GM23338 (cell line): ENCODE data around the gene CREBL2. TPM values are rescaled to one million over a fixed set of nuclear protein-coding genes. Genes with fewer than 3 reads are reported as not detected.

Experiments
- ATAC-seq: fragments of 200-7000 bp; cut with Tn5 transposase; 3 replicates; pipeline ENCODE4 v1.9.1; 2020
- DNase-seq: peaks from one replicate; pipeline ENCODE4 v3.0.0-alpha.2; 2015; ENCODE audit warnings: low spot score
- H2AFZ ChIP-seq: fragments of 200-600 bp; sonication (generic); 2 replicates; pipeline ENCODE4 v1.8.0; 2016; ENCODE audit warnings: antibody characterized with exemption, mild to moderate bottlenecking, moderate library complexity
- H3F3A ChIP-seq: fragments of 200-600 bp; sonication (generic); replicated peaks from 2 replicates; pipeline ENCODE4 v1.8.0; 2017; ENCODE audit warnings: antibody characterized with exemption, mixed run types, low read depth
- H3K27ac ChIP-seq: fragments of 200-600 bp; sonication (generic); 2 replicates; pipeline ENCODE4 v1.6.1; 2016; ENCODE audit warnings: low read depth
- H3K27me3 ChIP-seq: fragments of 200-600 bp; sonication (generic); 2 replicates; pipeline ENCODE4 v1.8.0; 2016; ENCODE audit warnings: mild to moderate bottlenecking, mixed run types, moderate library complexity; ENCODE audit not compliant: insufficient read depth
- H3K36me3 ChIP-seq: fragments of 200-600 bp; sonication (generic); 2 replicates; pipeline ENCODE4 v1.8.0; 2016; ENCODE audit warnings: mild to moderate bottlenecking; ENCODE audit not compliant: insufficient read depth
- H3K4me1 ChIP-seq: fragments of 200-600 bp; sonication (generic); 2 replicates; pipeline ENCODE4 v1.8.0; 2016; ENCODE audit warnings: mild to moderate bottlenecking, moderate library complexity; ENCODE audit not compliant: insufficient read depth
- H3K4me2 ChIP-seq: fragments of 200-600 bp; sonication (generic); 2 replicates; pipeline ENCODE4 v1.7.1; 2017; ENCODE audit warnings: mixed run types
- H3K4me3 ChIP-seq: fragments of 200-600 bp; sonication (generic); 2 replicates; pipeline ENCODE4 v1.6.1; 2016; ENCODE audit warnings: mixed run types
- H3K79me2 ChIP-seq: fragments of 200-600 bp; sonication (generic); replicated peaks from 2 replicates; pipeline ENCODE4 v1.8.0; 2017; ENCODE audit warnings: mild to moderate bottlenecking; ENCODE audit not compliant: insufficient read depth
- H3K9me2 ChIP-seq: fragments of 200-600 bp; sonication (generic); 2 replicates; pipeline ENCODE4 v1.8.0; 2017; ENCODE audit not compliant: insufficient read depth
- H4K20me1 ChIP-seq: fragments of 200-600 bp; sonication (generic); replicated peaks from 2 replicates; pipeline ENCODE4 v1.8.0; 2017; ENCODE audit warnings: mild to moderate bottlenecking; ENCODE audit not compliant: insufficient read depth
- H3K27ac Mint-ChIP-seq: 2 replicates; pipeline ENCODE4 v1.8.0; 2020; ENCODE audit warnings: inconsistent platforms, mild to moderate bottlenecking, moderate library complexity, mixed read lengths
- H3K27me3 Mint-ChIP-seq: 3 replicates; pipeline ENCODE4 v1.8.0; 2022; ENCODE audit warnings: low read depth, mild to moderate bottlenecking, moderate library complexity, mixed read lengths, inconsistent platforms; ENCODE audit not compliant: insufficient read depth, poor library complexity
- H3K36me3 Mint-ChIP-seq: 3 replicates; pipeline ENCODE4 v1.8.0; 2021; ENCODE audit warnings: low read depth, mild to moderate bottlenecking, inconsistent platforms, moderate library complexity, mixed read lengths
- H3K4me1 Mint-ChIP-seq: 3 replicates; pipeline ENCODE4 v1.8.0; 2020; ENCODE audit warnings: mild to moderate bottlenecking, inconsistent platforms, mixed read lengths
- H3K4me3 Mint-ChIP-seq: 3 replicates; pipeline ENCODE4 v1.8.0; 2021; ENCODE audit warnings: moderate library complexity, mild to moderate bottlenecking, inconsistent platforms, mixed read lengths
- H3K9me3 Mint-ChIP-seq: 3 replicates; pipeline ENCODE4 v1.8.0; 2020; ENCODE audit warnings: moderate library complexity, mild to moderate bottlenecking, inconsistent platforms, mixed read lengths
- CREB1 ChIP-seq: fragments of 250-450 bp; sonication (Bioruptor Pico); IDR thresholded peaks from 2 replicates; pipeline ENCODE4 v1.5.0; 2020; ENCODE audit warnings: low read depth, mild to moderate bottlenecking, moderate library complexity
- NANOG ChIP-seq: IDR thresholded peaks from 2 replicates; pipeline ENCODE4 v1.6.1; 2016; ENCODE audit warnings: antibody characterized with exemption, borderline replicate concordance
- POLR2AphosphoS5 ChIP-seq: IDR thresholded peaks from 2 replicates; pipeline ENCODE4 v1.6.1; 2016; ENCODE audit warnings: antibody characterized with exemption, low read depth
- polyA plus RNA-seq: library from polyadenylated mRNA; unstranded; fragments of >200 nt; fragmentation: Nextera tagmentation; extraction: Ambion mirVana; gene quantifications from 2 replicates; pipeline ENCODE4 v1.2.1, GENCODE V29; 2016
- total RNA-seq: library from RNA; depleted of rRNA; stranded (reverse); fragments of >200 nt; shearing (Covaris generic); gene quantifications from 2 replicates; pipeline ENCODE4 v1.2.3, GENCODE V29; 2014
- TF ChIP-seq, protein P1 (sequence below), 2 experiments: fragments of 200-600 bp in 1 of 2; sonication (generic) in 1 of 2; conservative IDR thresholded peaks; 2 replicates each; pipeline versions ENCODE4 v1.5.1 to v1.6.1; 2016 to 2017; ENCODE audit warnings: antibody characterized with exemption in 2 of 2, low read depth in 2 of 2, mild to moderate bottlenecking in 2 of 2, moderate library complexity in 1 of 2
- TF ChIP-seq, protein P2 (sequence below): fragments of 250-450 bp; sonication (Bioruptor Pico); IDR thresholded peaks from 2 replicates; pipeline ENCODE4 v1.5.0; 2020; ENCODE audit warnings: mild to moderate bottlenecking, moderate library complexity
- TF ChIP-seq, protein P3 (sequence below): IDR thresholded peaks from one replicate; pipeline ENCODE4 v1.6.1; 2018; ENCODE audit warnings: antibody characterized with exemption; ENCODE audit not compliant: unreplicated experiment

CREBL2 gene
- total and polyA plus RNA-seq, 2 experiments from 2014 or later: 9.0 to 21.6 TPM

DNA sequence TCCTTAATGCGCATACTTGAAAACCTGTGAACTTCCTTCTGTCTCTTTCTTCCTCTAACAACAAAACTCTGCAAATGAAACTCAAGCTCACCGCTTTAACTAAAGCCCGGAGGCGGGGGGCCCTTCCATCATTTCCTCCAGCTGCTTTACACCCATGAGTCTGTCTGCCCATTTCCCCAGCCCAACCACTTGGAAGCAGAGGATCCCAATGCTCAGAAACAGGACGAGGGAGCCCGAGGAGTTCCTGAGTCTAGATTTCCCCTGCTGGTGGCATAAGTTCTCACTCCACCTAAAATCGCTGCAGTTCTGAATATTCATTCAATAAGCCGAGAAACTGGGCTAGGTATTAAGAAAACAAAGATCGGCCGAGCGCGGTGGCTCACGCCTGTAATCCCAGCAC lies 53.5 kb downstream of the CREBL2 start:
- Mint-ChIP-seq H3K9me3 (no peaks in the 10 kb centered on the region), H3K4me1 (peaks cover 38% of the 10 kb centered on the region), H3K27ac (peak overlapping the region; percentile 83), H3K36me3 (peaks cover 21% of the 10 kb centered on the region), H3K27me3 (peaks cover 2% of the 10 kb centered on the region), H3K4me3 (peak overlapping the region; percentile 8; the same call in 2 of the 3 replicates)
- Histone ChIP-seq H3K27ac (peak overlapping the region; percentile 13), H2AFZ (no peak overlapping the region), H3F3A (0 out of 2 replicates have a peak, but pooled peaks cover 3% of the 10 kb centered on the region), H3K4me3 (no peak overlapping the region), H3K79me2 (no peaks in the 10 kb centered on the region), H3K27me3 (no peaks in the 10 kb centered on the region), H3K4me2 (peak overlapping the region; percentile 0), H3K36me3 (0 out of 2 replicates have a peak, but pooled peaks cover 4% of the 10 kb centered on the region), H4K20me1 (0 out of 2 replicates have a peak, but pooled peaks cover under 1% of the 10 kb centered on the region), H3K4me1 (peaks cover 33% of the 10 kb centered on the region), H3K9me2 (no peaks in the 10 kb centered on the region; the same call in 1 of the 2 replicates)
- ATAC-seq: peak; percentile 88
- no peak for TF ChIP-seq POLR2AphosphoS5
- TF ChIP-seq, protein P1, sequence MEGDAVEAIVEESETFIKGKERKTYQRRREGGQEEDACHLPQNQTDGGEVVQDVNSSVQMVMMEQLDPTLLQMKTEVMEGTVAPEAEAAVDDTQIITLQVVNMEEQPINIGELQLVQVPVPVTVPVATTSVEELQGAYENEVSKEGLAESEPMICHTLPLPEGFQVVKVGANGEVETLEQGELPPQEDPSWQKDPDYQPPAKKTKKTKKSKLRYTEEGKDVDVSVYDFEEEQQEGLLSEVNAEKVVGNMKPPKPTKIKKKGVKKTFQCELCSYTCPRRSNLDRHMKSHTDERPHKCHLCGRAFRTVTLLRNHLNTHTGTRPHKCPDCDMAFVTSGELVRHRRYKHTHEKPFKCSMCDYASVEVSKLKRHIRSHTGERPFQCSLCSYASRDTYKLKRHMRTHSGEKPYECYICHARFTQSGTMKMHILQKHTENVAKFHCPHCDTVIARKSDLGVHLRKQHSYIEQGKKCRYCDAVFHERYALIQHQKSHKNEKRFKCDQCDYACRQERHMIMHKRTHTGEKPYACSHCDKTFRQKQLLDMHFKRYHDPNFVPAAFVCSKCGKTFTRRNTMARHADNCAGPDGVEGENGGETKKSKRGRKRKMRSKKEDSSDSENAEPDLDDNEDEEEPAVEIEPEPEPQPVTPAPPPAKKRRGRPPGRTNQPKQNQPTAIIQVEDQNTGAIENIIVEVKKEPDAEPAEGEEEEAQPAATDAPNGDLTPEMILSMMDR (conservative IDR thresholded peaks at IDR 0.05; ENCODE audit: low read depth in 2 of 2): peak in 1 of 2 experiments; percentile 27; a peak in 2 of 4 replicates
- peak; percentile 72 for DNase-seq

DNA sequence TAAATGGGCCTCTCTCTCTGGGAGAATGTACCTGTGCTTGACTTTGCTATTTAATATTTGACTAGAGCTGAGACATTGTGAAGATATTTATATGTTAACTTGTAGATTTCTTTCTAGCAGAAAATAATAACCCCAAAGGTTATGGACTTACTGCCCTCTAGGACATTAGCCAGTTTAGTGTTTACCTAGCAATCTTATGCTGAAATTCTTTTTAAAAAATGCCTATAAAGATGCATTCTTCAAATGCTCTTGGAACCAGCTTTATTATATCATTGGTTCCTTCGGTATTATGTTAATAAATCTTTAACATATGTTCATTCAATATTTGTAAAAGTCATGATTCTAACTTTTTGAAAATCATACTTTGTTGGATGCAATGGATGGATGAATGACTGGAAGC lies 56.3 kb downstream of the CREBL2 start:
- no peaks in the 10 kb centered on the region for H3K36me3 ChIP-seq
- no peaks in the 10 kb centered on the region for H3F3A ChIP-seq
- no peak for TF ChIP-seq NANOG
- TF ChIP-seq, protein P2, sequence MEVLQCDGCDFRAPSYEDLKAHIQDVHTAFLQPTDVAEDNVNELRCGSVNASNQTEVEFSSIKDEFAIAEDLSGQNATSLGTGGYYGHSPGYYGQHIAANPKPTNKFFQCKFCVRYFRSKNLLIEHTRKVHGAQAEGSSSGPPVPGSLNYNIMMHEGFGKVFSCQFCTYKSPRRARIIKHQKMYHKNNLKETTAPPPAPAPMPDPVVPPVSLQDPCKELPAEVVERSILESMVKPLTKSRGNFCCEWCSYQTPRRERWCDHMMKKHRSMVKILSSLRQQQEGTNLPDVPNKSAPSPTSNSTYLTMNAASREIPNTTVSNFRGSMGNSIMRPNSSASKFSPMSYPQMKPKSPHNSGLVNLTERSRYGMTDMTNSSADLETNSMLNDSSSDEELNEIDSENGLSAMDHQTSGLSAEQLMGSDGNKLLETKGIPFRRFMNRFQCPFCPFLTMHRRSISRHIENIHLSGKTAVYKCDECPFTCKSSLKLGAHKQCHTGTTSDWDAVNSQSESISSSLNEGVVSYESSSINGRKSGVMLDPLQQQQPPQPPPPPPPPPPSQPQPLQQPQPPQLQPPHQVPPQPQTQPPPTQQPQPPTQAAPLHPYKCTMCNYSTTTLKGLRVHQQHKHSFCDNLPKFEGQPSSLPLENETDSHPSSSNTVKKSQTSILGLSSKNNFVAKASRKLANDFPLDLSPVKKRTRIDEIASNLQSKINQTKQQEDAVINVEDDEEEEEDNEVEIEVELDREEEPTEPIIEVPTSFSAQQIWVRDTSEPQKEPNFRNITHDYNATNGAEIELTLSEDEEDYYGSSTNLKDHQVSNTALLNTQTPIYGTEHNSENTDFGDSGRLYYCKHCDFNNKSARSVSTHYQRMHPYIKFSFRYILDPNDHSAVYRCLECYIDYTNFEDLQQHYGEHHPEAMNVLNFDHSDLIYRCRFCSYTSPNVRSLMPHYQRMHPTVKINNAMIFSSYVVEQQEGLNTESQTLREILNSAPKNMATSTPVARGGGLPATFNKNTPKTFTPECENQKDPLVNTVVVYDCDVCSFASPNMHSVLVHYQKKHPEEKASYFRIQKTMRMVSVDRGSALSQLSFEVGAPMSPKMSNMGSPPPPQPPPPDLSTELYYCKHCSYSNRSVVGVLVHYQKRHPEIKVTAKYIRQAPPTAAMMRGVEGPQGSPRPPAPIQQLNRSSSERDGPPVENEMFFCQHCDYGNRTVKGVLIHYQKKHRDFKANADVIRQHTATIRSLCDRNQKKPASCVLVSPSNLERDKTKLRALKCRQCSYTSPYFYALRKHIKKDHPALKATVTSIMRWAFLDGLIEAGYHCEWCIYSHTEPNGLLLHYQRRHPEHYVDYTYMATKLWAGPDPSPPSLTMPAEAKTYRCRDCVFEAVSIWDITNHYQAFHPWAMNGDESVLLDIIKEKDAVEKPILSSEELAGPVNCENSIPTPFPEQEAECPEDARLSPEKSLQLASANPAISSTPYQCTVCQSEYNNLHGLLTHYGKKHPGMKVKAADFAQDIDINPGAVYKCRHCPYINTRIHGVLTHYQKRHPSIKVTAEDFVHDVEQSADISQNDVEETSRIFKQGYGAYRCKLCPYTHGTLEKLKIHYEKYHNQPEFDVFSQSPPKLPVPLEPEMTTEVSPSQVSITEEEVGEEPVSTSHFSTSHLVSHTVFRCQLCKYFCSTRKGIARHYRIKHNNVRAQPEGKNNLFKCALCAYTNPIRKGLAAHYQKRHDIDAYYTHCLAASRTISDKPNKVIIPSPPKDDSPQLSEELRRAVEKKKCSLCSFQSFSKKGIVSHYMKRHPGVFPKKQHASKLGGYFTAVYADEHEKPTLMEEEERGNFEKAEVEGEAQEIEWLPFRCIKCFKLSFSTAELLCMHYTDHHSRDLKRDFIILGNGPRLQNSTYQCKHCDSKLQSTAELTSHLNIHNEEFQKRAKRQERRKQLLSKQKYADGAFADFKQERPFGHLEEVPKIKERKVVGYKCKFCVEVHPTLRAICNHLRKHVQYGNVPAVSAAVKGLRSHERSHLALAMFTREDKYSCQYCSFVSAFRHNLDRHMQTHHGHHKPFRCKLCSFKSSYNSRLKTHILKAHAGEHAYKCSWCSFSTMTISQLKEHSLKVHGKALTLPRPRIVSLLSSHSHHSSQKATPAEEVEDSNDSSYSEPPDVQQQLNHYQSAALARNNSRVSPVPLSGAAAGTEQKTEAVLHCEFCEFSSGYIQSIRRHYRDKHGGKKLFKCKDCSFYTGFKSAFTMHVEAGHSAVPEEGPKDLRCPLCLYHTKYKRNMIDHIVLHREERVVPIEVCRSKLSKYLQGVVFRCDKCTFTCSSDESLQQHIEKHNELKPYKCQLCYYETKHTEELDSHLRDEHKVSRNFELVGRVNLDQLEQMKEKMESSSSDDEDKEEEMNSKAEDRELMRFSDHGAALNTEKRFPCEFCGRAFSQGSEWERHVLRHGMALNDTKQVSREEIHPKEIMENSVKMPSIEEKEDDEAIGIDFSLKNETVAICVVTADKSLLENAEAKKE: no peak
- TF ChIP-seq, protein P3, sequence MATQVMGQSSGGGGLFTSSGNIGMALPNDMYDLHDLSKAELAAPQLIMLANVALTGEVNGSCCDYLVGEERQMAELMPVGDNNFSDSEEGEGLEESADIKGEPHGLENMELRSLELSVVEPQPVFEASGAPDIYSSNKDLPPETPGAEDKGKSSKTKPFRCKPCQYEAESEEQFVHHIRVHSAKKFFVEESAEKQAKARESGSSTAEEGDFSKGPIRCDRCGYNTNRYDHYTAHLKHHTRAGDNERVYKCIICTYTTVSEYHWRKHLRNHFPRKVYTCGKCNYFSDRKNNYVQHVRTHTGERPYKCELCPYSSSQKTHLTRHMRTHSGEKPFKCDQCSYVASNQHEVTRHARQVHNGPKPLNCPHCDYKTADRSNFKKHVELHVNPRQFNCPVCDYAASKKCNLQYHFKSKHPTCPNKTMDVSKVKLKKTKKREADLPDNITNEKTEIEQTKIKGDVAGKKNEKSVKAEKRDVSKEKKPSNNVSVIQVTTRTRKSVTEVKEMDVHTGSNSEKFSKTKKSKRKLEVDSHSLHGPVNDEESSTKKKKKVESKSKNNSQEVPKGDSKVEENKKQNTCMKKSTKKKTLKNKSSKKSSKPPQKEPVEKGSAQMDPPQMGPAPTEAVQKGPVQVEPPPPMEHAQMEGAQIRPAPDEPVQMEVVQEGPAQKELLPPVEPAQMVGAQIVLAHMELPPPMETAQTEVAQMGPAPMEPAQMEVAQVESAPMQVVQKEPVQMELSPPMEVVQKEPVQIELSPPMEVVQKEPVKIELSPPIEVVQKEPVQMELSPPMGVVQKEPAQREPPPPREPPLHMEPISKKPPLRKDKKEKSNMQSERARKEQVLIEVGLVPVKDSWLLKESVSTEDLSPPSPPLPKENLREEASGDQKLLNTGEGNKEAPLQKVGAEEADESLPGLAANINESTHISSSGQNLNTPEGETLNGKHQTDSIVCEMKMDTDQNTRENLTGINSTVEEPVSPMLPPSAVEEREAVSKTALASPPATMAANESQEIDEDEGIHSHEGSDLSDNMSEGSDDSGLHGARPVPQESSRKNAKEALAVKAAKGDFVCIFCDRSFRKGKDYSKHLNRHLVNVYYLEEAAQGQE: no peak
- no peak for TF ChIP-seq POLR2AphosphoS5
- no peak for TF ChIP-seq CREB1 (CRISPR knock-in tag)
- H3K4me3 ChIP-seq: no peak overlapping the region
- Mint-ChIP-seq H3K4me1 (peaks cover 21% of the 10 kb centered on the region), H3K27me3 (peaks cover 2% of the 10 kb centered on the region), H3K27ac (no peak overlapping the region), H3K9me3 (no peaks in the 10 kb centered on the region), H3K4me3 (no peak overlapping the region), H3K36me3 (peaks cover 2% of the 10 kb centered on the region; the same call in 2 of the 3 replicates)
- peaks cover 3% of the 10 kb centered on the region; the same call in 1 of the 2 replicates for H4K20me1 ChIP-seq
- no peak overlapping the region for H3K27ac ChIP-seq
- no peak overlapping the region for H2AFZ ChIP-seq
- no peak for DNase-seq
- H3K9me2 ChIP-seq: no peaks in the 10 kb centered on the region
- peaks cover 7% of the 10 kb centered on the region; the same call in 1 of the 2 replicates for H3K79me2 ChIP-seq
- peaks cover 20% of the 10 kb centered on the region for H3K4me1 ChIP-seq
- ATAC-seq: no peak
- no peak overlapping the region for H3K4me2 ChIP-seq
- no peaks in the 10 kb centered on the region for H3K27me3 ChIP-seq
